H1 (cell line): ENCODE measurements around the gene KRCC1. TPM values are rescaled to one million over a fixed set of nuclear protein-coding genes. Genes with fewer than 3 reads are reported as not detected.

Experiments used
- CTCF ChIA-PET: fragments of 300-600 bp; sonication (Branson Sonifier 250); formaldehyde crosslinking; loops from one replicate; lab custom pipeline; 2021; ENCODE audit not compliant: partially characterized antibody; lab: Charles Lee
- POLR2A ChIA-PET: fragments of 300-600 bp; sonication (Branson Sonifier 250); formaldehyde crosslinking; loops from one replicate; lab custom pipeline; 2021; ENCODE audit warnings: inconsistent platforms; ENCODE audit not compliant: partially characterized antibody; lab: Charles Lee
- DNase-seq, 2 experiments: peaks; one replicate each; pipeline versions ENCODE4 v3.0.0 to v3.0.0-alpha.2; 2010 to 2022; ENCODE audit warnings: low spot score in 2 of 2, low read depth in 1 of 2, mixed read lengths in 1 of 2
- FAIRE-seq: peaks from 2 replicates; lab custom pipeline; 2011; peaks lifted over from hg19 to GRCh38; lab: Jason Lieb, UNC
- H2AFZ ChIP-seq: 2 replicates; pipeline ENCODE4 v1.8.1; 2012; ENCODE audit warnings: low read length, inconsistent platforms
- H2AK5ac ChIP-seq: 2 replicates; pipeline ENCODE4 v1.6.1; 2013; ENCODE audit warnings: low read depth, low read length
- H2BK120ac ChIP-seq: replicated peaks from 2 replicates; pipeline ENCODE3; 2013; ENCODE audit warnings: low read depth, low read length, inconsistent platforms
- H2BK12ac ChIP-seq: 2 replicates; pipeline ENCODE4 v1.6.1; 2013; ENCODE audit warnings: low read depth, low read length
- H2BK15ac ChIP-seq: 2 replicates; pipeline ENCODE4 v1.6.1; 2013; ENCODE audit warnings: low read length
- H2BK20ac ChIP-seq: 2 replicates; pipeline ENCODE4 v1.6.1; 2013; ENCODE audit warnings: low read length
- H2BK5ac ChIP-seq: 2 replicates; pipeline ENCODE4 v1.6.1; 2013; ENCODE audit warnings: low read depth, low read length
- H3K14ac ChIP-seq: 2 replicates; pipeline ENCODE4 v1.6.1; 2013; ENCODE audit warnings: inconsistent platforms; ENCODE audit not compliant: insufficient read length
- H3K18ac ChIP-seq: 2 replicates; pipeline ENCODE4 v1.6.1; 2013; ENCODE audit warnings: low read length; ENCODE audit errors: extremely low read depth
- H3K23ac ChIP-seq: 2 replicates; pipeline ENCODE4 v1.6.1; 2013; ENCODE audit warnings: inconsistent platforms; ENCODE audit not compliant: insufficient read length
- H3K23me2 ChIP-seq: 2 replicates; pipeline ENCODE4 v1.6.1; 2013; ENCODE audit warnings: low read depth, low read length
- H3K27ac ChIP-seq: 2 replicates; pipeline ENCODE4 v1.6.1; 2011; ENCODE audit warnings: low read depth, low read length, inconsistent platforms
- H3K27me3 ChIP-seq, 4 experiments: replicated peaks in 1 of 4; 1 replicate in 1 of 4; 2 replicates in 3 of 4; pipeline versions ENCODE4 v1.6.1 to v1.8.1; 2011 to 2013; ENCODE audit warnings: low read length in 3 of 4, mild to moderate bottlenecking in 3 of 4, inconsistent platforms in 2 of 4, mixed read lengths in 2 of 4, moderate library complexity in 1 of 4; ENCODE audit not compliant: control insufficient read depth in 3 of 4, insufficient read depth in 3 of 4; ENCODE audit errors: extremely low read depth in 1 of 4
- H3K36me3 ChIP-seq, 4 experiments: 2 replicates each; pipeline versions ENCODE4 v1.6.1 to v1.8.1; 2011 to 2013; ENCODE audit warnings: mild to moderate bottlenecking in 4 of 4, low read length in 3 of 4, moderate library complexity in 2 of 4, control low read depth in 1 of 4, inconsistent platforms in 1 of 4; ENCODE audit not compliant: insufficient read depth in 4 of 4, control insufficient read depth in 2 of 4
- H3K4ac ChIP-seq: replicated peaks from 2 replicates; pipeline ENCODE3; 2013; ENCODE audit warnings: low read length, low read depth, mixed read lengths, inconsistent platforms; ENCODE audit not compliant: insufficient read length
- H3K4me1 ChIP-seq, 4 experiments: replicated peaks in 1 of 4; 1 replicate in 1 of 4; 2 replicates in 3 of 4; pipeline versions ENCODE4 v1.6.1 to v1.8.1; 2011 to 2013; ENCODE audit warnings: low read length in 3 of 4, inconsistent platforms in 2 of 4, mixed read lengths in 1 of 4; ENCODE audit not compliant: insufficient read depth in 4 of 4, control insufficient read depth in 3 of 4
- H3K4me2 ChIP-seq, 2 experiments: 2 replicates each; pipeline versions ENCODE4 v1.6.1 to v1.8.1; 2011 to 2013; ENCODE audit warnings: low read depth in 2 of 2, low read length in 2 of 2, control low read depth in 1 of 2, inconsistent platforms in 1 of 2, mild to moderate bottlenecking in 1 of 2; ENCODE audit not compliant: insufficient read depth in 1 of 2
- H3K4me3 ChIP-seq, 4 experiments: fragments of 200-600, 300-600 bp in 1 of 4; sonication (generic), shearing (Covaris generic), sonication (Bioruptor Twin) in 1 of 4; 2 replicates each; pipeline versions ENCODE4 v1.5.1 to v1.8.1; 2011 to 2016; ENCODE audit warnings: low read length in 4 of 4, low read depth in 3 of 4, control low read depth in 2 of 4, inconsistent platforms in 2 of 4, mild to moderate bottlenecking in 2 of 4, mixed read lengths in 1 of 4, moderate library complexity in 1 of 4; ENCODE audit not compliant: insufficient read depth in 2 of 4; ENCODE audit errors: extremely low read depth in 1 of 4
- H3K56ac ChIP-seq: replicated peaks from 2 replicates; pipeline ENCODE3; 2013; ENCODE audit warnings: low read depth, mild to moderate bottlenecking, mixed read lengths, low read length, inconsistent platforms; ENCODE audit not compliant: insufficient read length
- H3K79me1 ChIP-seq: 2 replicates; pipeline ENCODE4 v1.6.1; 2013; ENCODE audit warnings: low read depth, low read length, control low read depth
- H3K79me2 ChIP-seq, 2 experiments: 2 replicates each; pipeline versions ENCODE4 v1.6.1 to v1.8.1; 2012 to 2013; ENCODE audit warnings: low read length in 2 of 2, mild to moderate bottlenecking in 2 of 2, inconsistent platforms in 1 of 2; ENCODE audit not compliant: insufficient read depth in 2 of 2, control insufficient read depth in 1 of 2
- H3K9ac ChIP-seq, 4 experiments: replicated peaks in 1 of 4; 1 replicate in 1 of 4; 2 replicates in 3 of 4; pipeline versions ENCODE4 v1.6.1 to v1.8.1; 2011 to 2013; ENCODE audit warnings: low read depth in 3 of 4, low read length in 3 of 4, control low read depth in 2 of 4, mild to moderate bottlenecking in 2 of 4, moderate library complexity in 2 of 4, inconsistent platforms in 1 of 4; ENCODE audit errors: extremely low read depth in 1 of 4
- H3K9me3 ChIP-seq, 2 experiments: 2 replicates each; pipeline versions ENCODE4 v1.6.1 to v1.8.1; 2012 to 2013; ENCODE audit warnings: mild to moderate bottlenecking in 2 of 2, moderate library complexity in 2 of 2, control low read depth in 1 of 2, inconsistent platforms in 1 of 2, low read depth in 1 of 2, low read length in 1 of 2, mixed read lengths in 1 of 2; ENCODE audit not compliant: insufficient read depth in 2 of 2
- H4K20me1 ChIP-seq, 2 experiments: replicated peaks in 1 of 2; 2 replicates each; pipeline versions ENCODE3 to v1.8.1; 2011 to 2013; ENCODE audit warnings: inconsistent platforms in 2 of 2, low read length in 2 of 2, mild to moderate bottlenecking in 1 of 2; ENCODE audit not compliant: insufficient read depth in 2 of 2, control insufficient read depth in 1 of 2
- H4K5ac ChIP-seq: 2 replicates; pipeline ENCODE4 v1.6.1; 2013; ENCODE audit warnings: low read length, low read depth, mixed read lengths, inconsistent platforms; ENCODE audit not compliant: insufficient read length
- H4K8ac ChIP-seq: 2 replicates; pipeline ENCODE4 v1.8.0; 2013; ENCODE audit warnings: mild to moderate bottlenecking, moderate library complexity, low read length, inconsistent platforms; ENCODE audit not compliant: insufficient read depth; ENCODE audit errors: extremely low read depth
- H4K91ac ChIP-seq: replicated peaks from 2 replicates; pipeline ENCODE3; 2013; ENCODE audit warnings: low read length, mixed read lengths, inconsistent platforms; ENCODE audit not compliant: insufficient read length
- BACH1 ChIP-seq: IDR thresholded peaks from 2 replicates; pipeline ENCODE4 v1.6.1; 2012; ENCODE audit warnings: low read length, improper control_type of control experiment
- CEBPB ChIP-seq: IDR thresholded peaks from 2 replicates; pipeline ENCODE4 v1.6.1; 2012; ENCODE audit warnings: low read depth, low read length
- CHD2 ChIP-seq: IDR thresholded peaks from 2 replicates; pipeline ENCODE4 v1.6.1; 2012; ENCODE audit warnings: low read length, improper control_type of control experiment
- EP300 ChIP-seq, 2 experiments: IDR thresholded peaks; 1 replicate in 1 of 2; 2 replicates in 1 of 2; pipeline ENCODE4 v1.6.1; 2011 to 2012; ENCODE audit warnings: low read depth in 2 of 2, low read length in 2 of 2, mild to moderate bottlenecking in 2 of 2, borderline replicate concordance in 1 of 2, inconsistent platforms in 1 of 2, moderate library complexity in 1 of 2
- GABPA ChIP-seq: IDR thresholded peaks from 2 replicates; pipeline ENCODE4 v1.6.1; 2011; ENCODE audit warnings: mild to moderate bottlenecking, low read length, moderate library complexity, borderline replicate concordance; ENCODE audit not compliant: insufficient read depth
- HDAC6 ChIP-seq: IDR thresholded peaks from one replicate; pipeline ENCODE4 v1.7.1; 2012; ENCODE audit warnings: low read depth, mild to moderate bottlenecking, inconsistent platforms, low read length, moderate library complexity
- KDM5A ChIP-seq: fragments of 200-600 bp; IDR thresholded peaks from 2 replicates; pipeline ENCODE4 v1.7.1; 2012; ENCODE audit warnings: mild to moderate bottlenecking, low read length, inconsistent platforms, mixed read lengths
- MAX ChIP-seq: IDR thresholded peaks from 2 replicates; pipeline ENCODE4 v1.6.1; 2012; ENCODE audit warnings: inconsistent platforms
- NANOG ChIP-seq: IDR thresholded peaks from 2 replicates; pipeline ENCODE4 v1.6.1; 2011; ENCODE audit warnings: low read length, low read depth, mild to moderate bottlenecking, inconsistent platforms; ENCODE audit not compliant: insufficient read depth, poor library complexity, severe bottlenecking
- NRF1 ChIP-seq: IDR thresholded peaks from 2 replicates; pipeline ENCODE4 v1.6.1; 2011; ENCODE audit warnings: mild to moderate bottlenecking, low read depth, low read length, improper control_type of control experiment
- PHF8 ChIP-seq: fragments of 200-600 bp; sonication (generic); conservative IDR thresholded peaks from 2 replicates; pipeline ENCODE4 v1.7.1; 2012; ENCODE audit warnings: low read depth, mild to moderate bottlenecking, inconsistent platforms, low read length, moderate library complexity
- RAD21 ChIP-seq, 2 experiments: IDR thresholded peaks in 1 of 2; conservative IDR thresholded peaks in 1 of 2; 2 replicates each; pipeline ENCODE4 v1.6.1; 2011; ENCODE audit warnings: low read depth in 2 of 2, low read length in 2 of 2, improper control_type of control experiment in 1 of 2, inconsistent platforms in 1 of 2, mild to moderate bottlenecking in 1 of 2, moderate library complexity in 1 of 2
- RXRA ChIP-seq: IDR thresholded peaks from 2 replicates; pipeline ENCODE4 v1.6.1; 2011; ENCODE audit warnings: low read depth, mild to moderate bottlenecking, low read length, moderate library complexity; ENCODE audit not compliant: insufficient read depth
- SIX5 ChIP-seq: IDR thresholded peaks from 2 replicates; pipeline ENCODE4 v1.6.1; 2011; ENCODE audit warnings: mild to moderate bottlenecking, low read depth, low read length
- WGBS, 2 experiments: shearing (Covaris generic) in 1 of 2; methylation state at CpG; one replicate each; pipeline versions ENCODE4 v1.1.6 to v1.1.7; 2013 to 2015; ENCODE audit warnings: low lambda C conversion rate in 2 of 2, mixed read lengths in 2 of 2, inconsistent platforms in 1 of 2, low coverage in 1 of 2, missing lambda C conversion rate in 1 of 2; ENCODE audit not compliant: insufficient replicate concordance in 2 of 2, insufficient coverage in 1 of 2, insufficient read length in 1 of 2; ENCODE audit errors: extremely low coverage in 1 of 2, missing lambda C conversion rate in 1 of 2; 5-methylcytosine and 5-hydroxymethylcytosine counted together
- polyA plus RNA-seq, 7 experiments: library from polyadenylated mRNA; depleted of rRNA in 3 of 7; stranded (reverse) in 5 of 7; unstranded in 2 of 7; fragments of >200 nt in 5 of 7; fragments of 200-250 nt in 2 of 7; gene quantifications; 1 replicate in 5 of 7; 2 replicates in 1 of 7; 4 replicates in 1 of 7; pipeline versions ENCODE4 v1.2.1 to v1.2.3, GENCODE V29; 2011 to 2013; ENCODE audit warnings: missing spikeins in 2 of 7, mixed read lengths in 2 of 7
- total RNA-seq: library from RNA; stranded (reverse); fragmentation: NEBNext Ultra II Directional; extraction: Animal tissue kit (Norgen Biotek cat#: 25700); gene quantifications from 2 replicates; pipeline ENCODE4 v1.2.1, GENCODE V29; 2021

The KRCC1 gene
- total and polyA plus RNA-seq, 2 of the 8 experiments (the other 6 are each of a cell fraction or from before 2014, with no cell fraction given), result 5.1 to 8.5 TPM

DNA sequence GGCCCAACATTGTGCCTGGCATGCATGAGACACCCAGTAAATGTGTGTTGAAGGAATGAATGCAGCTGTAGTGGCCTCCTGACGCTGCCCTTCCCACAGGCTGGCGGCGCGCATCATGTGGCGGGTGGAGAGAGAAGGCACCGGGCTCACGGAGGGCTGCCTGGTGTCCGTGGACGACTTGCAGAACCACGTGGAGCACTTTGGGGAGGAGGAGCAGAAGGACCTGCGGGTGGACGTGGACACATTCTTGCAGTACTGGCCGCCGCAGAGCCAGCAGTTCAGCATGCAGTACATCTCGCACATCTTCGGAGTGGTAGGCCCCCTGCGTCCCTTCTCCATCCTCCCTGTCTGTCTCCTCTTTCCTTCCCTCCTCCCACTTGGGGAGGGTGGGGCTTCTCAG, 32.2 kb upstream of the KRCC1 start:
- ChIA-PET POLR2A (no interaction called here), CTCF (no interaction called here)
- Histone ChIP-seq H3K27ac (no peak overlapping the region), H2BK120ac (no peak overlapping the region), H3K4me2 (no peak overlapping the region), H3K27me3 (no peaks in the 10 kb centered on the region), H3K4me3 (no peak overlapping the region), H4K5ac (no peak overlapping the region), H2AK5ac (no peak overlapping the region), H2BK12ac (no peak overlapping the region), H3K79me1 (no peaks in the 10 kb centered on the region), H3K14ac (no peak overlapping the region), H2BK20ac (no peak overlapping the region), H2AFZ (peak overlapping the region; percentile 44; the same call in 1 of the 2 replicates), H3K18ac (no peak overlapping the region), H3K9me3 (no peaks in the 10 kb centered on the region), H4K8ac (no peak overlapping the region; the same call in 1 of the 2 replicates), H2BK5ac (no peak overlapping the region), H3K23ac (no peak overlapping the region), H4K20me1 (no peaks in the 10 kb centered on the region), H3K56ac (no peak overlapping the region), H3K79me2 (no peaks in the 10 kb centered on the region), H3K4ac (no peak overlapping the region), H2BK15ac (no peak overlapping the region), H4K91ac (no peak overlapping the region), H3K36me3 (no peaks in the 10 kb centered on the region), H3K23me2 (no peaks in the 10 kb centered on the region), H3K4me1 (peaks cover 0 to 3% (median 1%) of the 10 kb centered on the region in 4 experiments; a peak in 4 of 7 replicates), H3K9ac (no peak overlapping the region)
- no peak for TF ChIP-seq PHF8
- no peak for TF ChIP-seq MAX
- TF ChIP-seq GABPA, result no peak
- no peak for TF ChIP-seq RXRA
- no peak for TF ChIP-seq CHD2
- TF ChIP-seq KDM5A, result no peak
- TF ChIP-seq BACH1, result no peak
- no peak for TF ChIP-seq CEBPB
- TF ChIP-seq NRF1, result no peak
- TF ChIP-seq EP300 (IDR thresholded peaks at IDR 0.05; ENCODE audit: borderline replicate concordance in 1 of 2, low read depth in 2 of 2, low read length in 2 of 2), result no peak
- TF ChIP-seq NANOG, result no peak
- no peak for TF ChIP-seq RAD21 (IDR thresholded peaks at IDR 0.05 in 1 of 2, conservative IDR thresholded peaks at IDR 0.05 in 1 of 2; ENCODE audit: low read depth in 2 of 2, low read length in 2 of 2)
- no peak for TF ChIP-seq HDAC6
- no peak for TF ChIP-seq SIX5
- WGBS, 2 experiments, result 87% methylated on average over 17 of the region's 17 CpGs; no CpG with 5 or more reads in 1 of the 2 experiments
- no peak for DNase-seq
- FAIRE-seq, result no peak
